OCI-LY3 (cell line): ENCODE measurements around the gene COL16A1.

Experiments
- CTCF ChIP-seq: fragments of 200-600, 300-600 bp; sonication (generic); IDR thresholded peaks from 2 replicates; pipeline ENCODE4 v1.5.1; 2014; ENCODE audit warnings: antibody characterized with exemption, low read length, low read depth
- EZH2phosphoT487 ChIP-seq: fragments of 200-600 bp; shearing (Covaris generic); IDR thresholded peaks from 2 replicates; pipeline ENCODE4 v1.6.1; 2018; ENCODE audit warnings: antibody characterized with exemption, mixed run types, low read depth

GRCh38 chr1:31679091-31679490, 24.7 kb downstream of the COL16A1 start:
- TF ChIP-seq CTCF (no peak), EZH2phosphoT487 (no peak)
